Glutamatergic neuron (in vitro differentiated cells): ENCODE data around the gene CD209. TPM values are rescaled to one million over a fixed set of nuclear protein-coding genes. Genes with fewer than 3 reads are reported as not detected.

Experiments used
- DNase-seq: peaks from one replicate; pipeline ENCODE4 v3.0.0; 2022
- H3K27ac Mint-ChIP-seq: one replicate; pipeline ENCODE4 v1.8.0; 2020; ENCODE audit warnings: mild to moderate bottlenecking, mixed read lengths, inconsistent platforms; ENCODE audit not compliant: unreplicated experiment
- H3K27me3 Mint-ChIP-seq: one replicate; pipeline ENCODE4 v1.8.0; 2020; ENCODE audit warnings: mild to moderate bottlenecking, moderate library complexity, mixed read lengths, inconsistent platforms; ENCODE audit not compliant: unreplicated experiment
- H3K36me3 Mint-ChIP-seq: one replicate; pipeline ENCODE4 v1.8.0; 2020; ENCODE audit warnings: mild to moderate bottlenecking, mixed read lengths, inconsistent platforms; ENCODE audit not compliant: unreplicated experiment
- H3K4me1 Mint-ChIP-seq: one replicate; pipeline ENCODE4 v1.8.0; 2020; ENCODE audit warnings: mild to moderate bottlenecking, low read depth, mixed read lengths, inconsistent platforms; ENCODE audit not compliant: unreplicated experiment
- H3K4me3 Mint-ChIP-seq: one replicate; pipeline ENCODE4 v1.8.0; 2020; ENCODE audit warnings: mild to moderate bottlenecking, mixed read lengths, inconsistent platforms; ENCODE audit not compliant: unreplicated experiment
- H3K9me3 Mint-ChIP-seq: one replicate; pipeline ENCODE4 v1.8.0; 2020; ENCODE audit warnings: mild to moderate bottlenecking, moderate library complexity, mixed read lengths, inconsistent platforms; ENCODE audit not compliant: unreplicated experiment
- total RNA-seq: library from RNA; stranded (reverse); fragmentation: NEBNext Ultra II Directional; extraction: Animal tissue kit (Norgen Biotek cat#: 25700); gene quantifications from one replicate; pipeline ENCODE4 v1.2.1, GENCODE V29; 2021; ENCODE audit not compliant: unreplicated experiment
- TF ChIP-seq, protein P1 (sequence below): fragments of 200-600 bp; sonication (generic); IDR thresholded peaks from one replicate; pipeline ENCODE4 v1.5.0; 2021; ENCODE audit not compliant: partially characterized antibody, unreplicated experiment

CD209 gene
- total RNA-seq, 1 donor from 2014 or later = not detected

DNA sequence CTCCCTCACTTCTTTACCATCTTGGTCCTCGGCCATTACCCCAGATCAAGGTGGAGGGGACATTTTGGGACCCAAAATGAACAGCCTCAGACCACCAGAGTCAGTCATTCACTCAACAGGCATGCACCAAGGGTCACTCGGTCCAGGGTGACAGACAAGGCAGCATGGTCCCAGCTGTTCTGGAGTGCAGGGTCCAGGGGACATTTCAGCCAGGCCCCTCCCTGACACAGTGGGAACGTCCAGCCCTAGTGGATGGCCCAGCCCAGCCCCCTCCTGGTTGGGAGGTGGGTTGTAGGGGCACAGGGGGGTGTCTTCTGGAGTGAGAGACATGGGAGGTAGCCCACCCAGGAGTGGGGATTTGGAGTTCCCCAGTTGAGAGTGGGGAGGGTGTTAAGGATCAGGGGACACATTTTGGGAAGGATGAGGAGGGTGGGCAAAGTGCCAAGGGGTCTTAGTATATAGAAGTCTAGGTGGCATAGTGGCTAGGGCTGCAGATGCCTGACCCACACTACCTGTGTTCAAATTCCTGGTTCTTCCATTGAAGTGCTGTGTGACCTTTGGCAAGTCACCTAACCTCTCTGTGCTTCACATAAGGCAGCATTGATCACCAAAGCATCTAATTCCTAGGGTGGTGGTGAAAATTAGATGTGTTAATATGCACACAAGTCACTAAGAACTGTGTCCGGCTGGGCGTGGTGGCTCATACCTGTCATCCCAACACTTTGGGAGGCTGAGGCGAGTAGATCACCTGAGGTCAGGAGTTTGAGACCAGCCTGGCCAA is 42.9 kb downstream of the CD209 start:
- Mint-ChIP-seq H3K27ac (no peak overlapping the region), H3K9me3 (peaks cover 7% of the 10 kb centered on the region), H3K4me3 (no peak overlapping the region), H3K36me3 (no peaks in the 10 kb centered on the region), H3K4me1 (no peaks in the 10 kb centered on the region), H3K27me3 (peaks cover 7% of the 10 kb centered on the region)
- DNase-seq = no peak
- TF ChIP-seq, protein P1, sequence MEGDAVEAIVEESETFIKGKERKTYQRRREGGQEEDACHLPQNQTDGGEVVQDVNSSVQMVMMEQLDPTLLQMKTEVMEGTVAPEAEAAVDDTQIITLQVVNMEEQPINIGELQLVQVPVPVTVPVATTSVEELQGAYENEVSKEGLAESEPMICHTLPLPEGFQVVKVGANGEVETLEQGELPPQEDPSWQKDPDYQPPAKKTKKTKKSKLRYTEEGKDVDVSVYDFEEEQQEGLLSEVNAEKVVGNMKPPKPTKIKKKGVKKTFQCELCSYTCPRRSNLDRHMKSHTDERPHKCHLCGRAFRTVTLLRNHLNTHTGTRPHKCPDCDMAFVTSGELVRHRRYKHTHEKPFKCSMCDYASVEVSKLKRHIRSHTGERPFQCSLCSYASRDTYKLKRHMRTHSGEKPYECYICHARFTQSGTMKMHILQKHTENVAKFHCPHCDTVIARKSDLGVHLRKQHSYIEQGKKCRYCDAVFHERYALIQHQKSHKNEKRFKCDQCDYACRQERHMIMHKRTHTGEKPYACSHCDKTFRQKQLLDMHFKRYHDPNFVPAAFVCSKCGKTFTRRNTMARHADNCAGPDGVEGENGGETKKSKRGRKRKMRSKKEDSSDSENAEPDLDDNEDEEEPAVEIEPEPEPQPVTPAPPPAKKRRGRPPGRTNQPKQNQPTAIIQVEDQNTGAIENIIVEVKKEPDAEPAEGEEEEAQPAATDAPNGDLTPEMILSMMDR = no peak

- Mint-ChIP-seq H3K4me3 (no peak overlapping the region), H3K36me3 (no peaks in the 10 kb centered on the region), H3K4me1 (no peaks in the 10 kb centered on the region), H3K9me3 (peaks cover 4% of the 10 kb centered on the region), H3K27ac (no peak overlapping the region), H3K27me3 (peaks cover 6% of the 10 kb centered on the region)
- DNase-seq = no peak
- TF ChIP-seq, protein P1 = no peak
Observed at GRCh38 chr19:7703332-7703731, 44.0 kb downstream of the CD209 start.

- peaks cover 3% of the 10 kb centered on the region for H3K9me3 Mint-ChIP-seq
- H3K27ac Mint-ChIP-seq = no peak within 1 kb of the TSS
- H3K27me3 Mint-ChIP-seq = peaks cover 6% of the 10 kb centered on the region
- TF ChIP-seq, protein P1 = no peak
- H3K4me1 Mint-ChIP-seq = no peaks in the 10 kb centered on the region
- no peak within 1 kb of the TSS for H3K4me3 Mint-ChIP-seq
- no peaks in the 10 kb centered on the region for H3K36me3 Mint-ChIP-seq
- no peak for DNase-seq
Observed at GRCh38 chr19:7701654-7702457, 45.5 kb downstream of the CD209 start, which contains the start of gene FCER2. Gene FCER2 (minus strand): TSS chr19:7702131. CDS start chr19:7699760, 2,371 bp downstream.

DNA sequence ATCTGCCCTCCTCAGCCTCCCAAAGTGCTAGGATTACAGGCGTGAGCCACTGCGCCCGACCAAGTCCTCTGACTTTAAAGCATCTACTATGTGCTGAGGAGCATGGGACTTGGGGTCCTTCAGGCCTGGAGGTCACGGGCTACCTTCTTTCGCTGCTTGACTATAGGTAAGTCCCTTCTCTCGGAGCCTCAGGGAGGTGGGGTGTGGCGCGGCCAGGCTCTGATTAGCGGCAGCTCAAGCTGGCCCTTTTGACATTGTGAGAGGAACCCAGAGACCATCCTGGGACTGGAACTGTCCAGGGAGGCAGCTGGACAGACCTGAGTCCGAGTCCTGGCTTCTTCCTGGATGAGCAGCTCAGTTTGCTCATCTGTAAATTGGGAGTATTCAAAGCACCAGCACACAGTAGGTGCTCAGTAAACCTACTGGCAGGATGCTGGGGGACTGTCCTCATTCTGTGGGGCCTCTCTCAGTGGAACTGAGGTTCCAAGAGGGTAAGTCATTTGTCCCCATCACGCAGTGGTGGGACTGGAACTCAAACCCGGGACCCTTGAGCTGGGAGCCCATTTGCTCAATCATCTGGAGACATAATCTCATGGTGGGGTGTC is 46.2 kb downstream of the CD209 start:
- Mint-ChIP-seq H3K27ac (no peak overlapping the region), H3K4me3 (no peak overlapping the region), H3K9me3 (peaks cover 2% of the 10 kb centered on the region), H3K36me3 (no peaks in the 10 kb centered on the region), H3K27me3 (peaks cover 6% of the 10 kb centered on the region), H3K4me1 (peaks cover 2% of the 10 kb centered on the region)
- no peak for DNase-seq
- TF ChIP-seq, protein P1 = no peak
